Measurements from ENCODE around the gene CDKN2AIP. TPM values are rescaled to one million over a fixed set of nuclear protein-coding genes. Genes with fewer than 3 reads are reported as not detected.

CDKN2AIP gene
- total RNA-seq, 1 donor from 2014 or later = 23.8 TPM

GRCh38 chr4:183493246-183493645 is 48.8 kb downstream of the CDKN2AIP start:
- Mint-ChIP-seq H3K27ac (ENCODE audit: unreplicated experiment) (no peak overlapping the region), H3K4me1 (peaks cover 9% of the 10 kb centered on the region), H3K36me3 (ENCODE audit: low read depth) (peaks cover 29% of the 10 kb centered on the region), H3K9me3 (no peaks in the 10 kb centered on the region), H3K4me3 (no peak overlapping the region), H3K27me3 (ENCODE audit: low read depth) (no peaks in the 10 kb centered on the region)
- no peak for DNase-seq (ENCODE audit: low read depth, low spot score)
- TF ChIP-seq, protein P1, sequence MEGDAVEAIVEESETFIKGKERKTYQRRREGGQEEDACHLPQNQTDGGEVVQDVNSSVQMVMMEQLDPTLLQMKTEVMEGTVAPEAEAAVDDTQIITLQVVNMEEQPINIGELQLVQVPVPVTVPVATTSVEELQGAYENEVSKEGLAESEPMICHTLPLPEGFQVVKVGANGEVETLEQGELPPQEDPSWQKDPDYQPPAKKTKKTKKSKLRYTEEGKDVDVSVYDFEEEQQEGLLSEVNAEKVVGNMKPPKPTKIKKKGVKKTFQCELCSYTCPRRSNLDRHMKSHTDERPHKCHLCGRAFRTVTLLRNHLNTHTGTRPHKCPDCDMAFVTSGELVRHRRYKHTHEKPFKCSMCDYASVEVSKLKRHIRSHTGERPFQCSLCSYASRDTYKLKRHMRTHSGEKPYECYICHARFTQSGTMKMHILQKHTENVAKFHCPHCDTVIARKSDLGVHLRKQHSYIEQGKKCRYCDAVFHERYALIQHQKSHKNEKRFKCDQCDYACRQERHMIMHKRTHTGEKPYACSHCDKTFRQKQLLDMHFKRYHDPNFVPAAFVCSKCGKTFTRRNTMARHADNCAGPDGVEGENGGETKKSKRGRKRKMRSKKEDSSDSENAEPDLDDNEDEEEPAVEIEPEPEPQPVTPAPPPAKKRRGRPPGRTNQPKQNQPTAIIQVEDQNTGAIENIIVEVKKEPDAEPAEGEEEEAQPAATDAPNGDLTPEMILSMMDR (conservative IDR thresholded peaks at IDR 0.05) = no peak

DNA sequence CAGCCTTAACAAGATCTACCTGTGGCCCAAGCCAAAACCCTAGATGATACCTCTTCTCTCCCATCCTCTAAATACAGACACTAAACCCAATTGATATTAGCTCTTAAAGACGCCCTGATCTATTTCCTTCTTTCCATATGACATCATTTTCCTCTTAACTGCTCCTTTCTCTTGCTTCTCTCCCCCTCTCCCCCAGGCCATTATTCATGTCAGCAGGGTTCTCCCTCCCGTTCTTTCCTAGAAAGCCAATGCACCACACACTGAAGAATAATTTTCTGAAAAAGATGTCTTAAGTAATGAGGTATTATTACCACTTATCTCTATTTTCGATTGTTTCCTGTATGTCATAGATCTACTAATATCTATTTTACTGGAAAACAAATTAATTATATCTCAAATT is 50.7 kb downstream of the CDKN2AIP start:
- Mint-ChIP-seq H3K4me1 (peaks cover 9% of the 10 kb centered on the region), H3K4me3 (no peak overlapping the region), H3K27me3 (ENCODE audit: low read depth) (no peaks in the 10 kb centered on the region), H3K9me3 (no peaks in the 10 kb centered on the region), H3K27ac (ENCODE audit: unreplicated experiment) (peak overlapping the region; percentile 51), H3K36me3 (ENCODE audit: low read depth) (peaks cover 29% of the 10 kb centered on the region)
- TF ChIP-seq, protein P1 (conservative IDR thresholded peaks at IDR 0.05) = no peak
- no peak for DNase-seq (ENCODE audit: low read depth, low spot score)

Other genes with a start within 250 kb of the CDKN2AIP start
- not detected in 2 replicates for gene CLDN22, start 124.4 kb upstream of the CDKN2AIP start, total RNA-seq
- not detected in 2 replicates for gene CLDN24, start 122.2 kb upstream of the CDKN2AIP start, total RNA-seq
- 16.9 and 18.1 TPM in 2 replicates for gene ING2, start 60.4 kb downstream of the CDKN2AIP start, total RNA-seq
- gene RWDD4, start 214.5 kb downstream of the CDKN2AIP start, total RNA-seq = 17.4 and 23.4 TPM in 2 replicates
- gene TRAPPC11, start 214.7 kb downstream of the CDKN2AIP start, total RNA-seq = 38.2 and 41.2 TPM in 2 replicates

Data from neural crest cell (in vitro differentiated cells).